ENCODE measurements around the gene LSM10.

DNA sequence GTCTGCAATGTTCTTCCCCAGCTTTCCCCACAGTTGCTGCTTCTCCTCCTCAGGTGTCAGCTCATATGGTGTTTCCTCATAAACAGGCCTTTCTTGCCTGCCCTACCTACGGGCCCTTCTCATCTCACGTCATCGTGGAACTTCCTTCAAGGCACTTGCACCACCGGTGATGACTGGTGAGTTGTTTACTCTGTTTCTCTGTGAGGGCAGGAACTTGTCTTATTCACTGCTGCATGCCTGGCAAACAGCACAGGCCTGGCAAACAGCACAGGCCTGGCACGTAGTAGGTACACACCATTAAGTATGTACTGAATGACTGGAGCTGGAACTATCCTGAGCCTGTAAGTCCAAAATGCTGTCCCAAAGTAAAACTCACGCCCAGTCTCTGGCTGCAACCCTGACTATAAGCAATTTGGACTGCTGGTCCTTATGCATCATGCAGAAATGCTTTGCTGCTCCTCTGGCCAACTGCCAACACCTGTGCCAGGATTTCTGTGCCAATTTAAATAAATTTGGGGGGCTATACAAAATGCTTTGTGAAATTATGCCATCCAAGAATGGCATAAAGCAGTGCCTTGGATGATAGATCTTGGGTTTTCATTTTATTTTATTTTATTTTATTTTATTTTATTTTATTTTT lies 37.7 kb downstream of the LSM10 start:
- TF ChIP-seq EZH2 (IDR thresholded peaks at IDR 0.05; ENCODE audit: low read length, unreplicated experiment) (no peak), EZH2phosphoT487 (IDR thresholded peaks at IDR 0.05; ENCODE audit: borderline replicate concordance, low read length) (no peak)
- TF ChIP-seq, protein P1, sequence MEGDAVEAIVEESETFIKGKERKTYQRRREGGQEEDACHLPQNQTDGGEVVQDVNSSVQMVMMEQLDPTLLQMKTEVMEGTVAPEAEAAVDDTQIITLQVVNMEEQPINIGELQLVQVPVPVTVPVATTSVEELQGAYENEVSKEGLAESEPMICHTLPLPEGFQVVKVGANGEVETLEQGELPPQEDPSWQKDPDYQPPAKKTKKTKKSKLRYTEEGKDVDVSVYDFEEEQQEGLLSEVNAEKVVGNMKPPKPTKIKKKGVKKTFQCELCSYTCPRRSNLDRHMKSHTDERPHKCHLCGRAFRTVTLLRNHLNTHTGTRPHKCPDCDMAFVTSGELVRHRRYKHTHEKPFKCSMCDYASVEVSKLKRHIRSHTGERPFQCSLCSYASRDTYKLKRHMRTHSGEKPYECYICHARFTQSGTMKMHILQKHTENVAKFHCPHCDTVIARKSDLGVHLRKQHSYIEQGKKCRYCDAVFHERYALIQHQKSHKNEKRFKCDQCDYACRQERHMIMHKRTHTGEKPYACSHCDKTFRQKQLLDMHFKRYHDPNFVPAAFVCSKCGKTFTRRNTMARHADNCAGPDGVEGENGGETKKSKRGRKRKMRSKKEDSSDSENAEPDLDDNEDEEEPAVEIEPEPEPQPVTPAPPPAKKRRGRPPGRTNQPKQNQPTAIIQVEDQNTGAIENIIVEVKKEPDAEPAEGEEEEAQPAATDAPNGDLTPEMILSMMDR (conservative IDR thresholded peaks at IDR 0.05; ENCODE audit: low read depth, low read length) = no peak

Measured in PC-3 (cell line).